Measurements from ENCODE around the gene PLA2G2A. TPM values are rescaled to one million over a fixed set of nuclear protein-coding genes. Genes with fewer than 3 reads are reported as not detected.

The PLA2G2A gene
- total and polyA plus RNA-seq, 8 donors = 0.42 to 53.5 (median 8.9) TPM

DNA sequence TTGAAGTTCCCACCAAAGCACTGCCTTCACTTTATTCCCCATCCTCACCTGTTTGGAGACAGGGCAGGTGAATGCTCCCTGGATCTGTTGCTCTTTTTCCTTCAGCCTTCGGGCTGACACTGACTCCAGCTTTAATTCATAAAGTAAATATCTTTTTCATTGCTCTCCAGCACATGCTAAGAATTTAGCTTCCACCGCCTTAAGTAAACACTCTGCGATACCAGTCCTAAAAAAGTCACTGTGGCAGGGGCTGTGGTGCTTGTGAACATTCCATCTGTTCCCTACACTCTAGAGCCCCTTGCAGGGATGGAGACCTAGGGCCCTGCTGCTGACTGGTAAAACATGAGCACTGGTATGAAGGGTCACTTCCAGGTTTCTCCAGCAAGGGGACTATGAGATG lies 896 bp upstream of the PLA2G2A start:
- FAIRE-seq (no peak), DNase-seq (no peak), ATAC-seq (peak in 1 of 4 donors; percentile 17)
- no peaks in the 10 kb centered on the region for H3K9me3 ChIP-seq
- H3K36me3 ChIP-seq = no peaks in the 10 kb centered on the region
- peaks cover 0 to 3% (median 3%) of the 10 kb centered on the region in 3 donors for H3K4me1 ChIP-seq
- H3K27ac ChIP-seq = no peak overlapping the region
- H3K27me3 ChIP-seq = no peaks in the 10 kb centered on the region
- no peak overlapping the region for H3K4me3 ChIP-seq
- intact Hi-C loops (cut with DNase I) = no loop called here
- 31 to 33% methylated on average over 3 of the region's 3 CpGs for whole genome bisulfite sequencing, 2 donors
- TF ChIP-seq, protein P1, sequence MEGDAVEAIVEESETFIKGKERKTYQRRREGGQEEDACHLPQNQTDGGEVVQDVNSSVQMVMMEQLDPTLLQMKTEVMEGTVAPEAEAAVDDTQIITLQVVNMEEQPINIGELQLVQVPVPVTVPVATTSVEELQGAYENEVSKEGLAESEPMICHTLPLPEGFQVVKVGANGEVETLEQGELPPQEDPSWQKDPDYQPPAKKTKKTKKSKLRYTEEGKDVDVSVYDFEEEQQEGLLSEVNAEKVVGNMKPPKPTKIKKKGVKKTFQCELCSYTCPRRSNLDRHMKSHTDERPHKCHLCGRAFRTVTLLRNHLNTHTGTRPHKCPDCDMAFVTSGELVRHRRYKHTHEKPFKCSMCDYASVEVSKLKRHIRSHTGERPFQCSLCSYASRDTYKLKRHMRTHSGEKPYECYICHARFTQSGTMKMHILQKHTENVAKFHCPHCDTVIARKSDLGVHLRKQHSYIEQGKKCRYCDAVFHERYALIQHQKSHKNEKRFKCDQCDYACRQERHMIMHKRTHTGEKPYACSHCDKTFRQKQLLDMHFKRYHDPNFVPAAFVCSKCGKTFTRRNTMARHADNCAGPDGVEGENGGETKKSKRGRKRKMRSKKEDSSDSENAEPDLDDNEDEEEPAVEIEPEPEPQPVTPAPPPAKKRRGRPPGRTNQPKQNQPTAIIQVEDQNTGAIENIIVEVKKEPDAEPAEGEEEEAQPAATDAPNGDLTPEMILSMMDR (IDR thresholded peaks at IDR 0.05) = no peak

DNA sequence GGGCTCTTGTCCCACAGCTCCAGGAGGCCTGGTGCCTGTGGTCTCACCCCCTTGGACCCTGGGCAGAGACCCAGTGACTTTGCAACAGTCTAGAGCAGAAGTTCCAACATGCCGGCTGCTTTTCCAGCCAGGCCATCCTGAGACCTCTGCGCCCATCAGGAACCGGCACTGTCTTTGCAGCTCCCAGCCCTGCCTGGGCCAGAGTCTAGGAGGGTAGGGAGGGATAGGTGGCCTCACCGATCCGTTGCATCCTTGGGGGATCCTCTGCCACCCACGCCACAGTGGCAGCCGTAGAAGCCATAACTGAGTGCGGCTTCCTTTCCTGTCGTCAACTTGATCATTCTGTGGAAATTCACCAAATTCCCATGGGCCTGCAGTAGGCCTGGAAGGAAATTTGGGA lies 1.3 kb downstream of the PLA2G2A start:
- ATAC-seq (no peak), FAIRE-seq (no peak), DNase-seq (no peak)
- Histone ChIP-seq H3K9me3 (no peaks in the 10 kb centered on the region), H3K4me1 (peaks cover 0 to 7% (median 4%) of the 10 kb centered on the region in 3 donors), H3K4me3 (no peak overlapping the region), H3K27me3 (no peaks in the 10 kb centered on the region), H3K27ac (no peak overlapping the region), H3K36me3 (no peaks in the 10 kb centered on the region)
- intact Hi-C loops (cut with DNase I) = loop anchor here in 1 of 3 donors (10.0 kb wide), 1 partner anchor 167 kb away; no protein-coding TSS in a partner anchor
- 88 to 98% methylated on average over 9 of the region's 9 CpGs for WGBS, 2 donors
- TF ChIP-seq, protein P1 (IDR thresholded peaks at IDR 0.05) = no peak

DNA sequence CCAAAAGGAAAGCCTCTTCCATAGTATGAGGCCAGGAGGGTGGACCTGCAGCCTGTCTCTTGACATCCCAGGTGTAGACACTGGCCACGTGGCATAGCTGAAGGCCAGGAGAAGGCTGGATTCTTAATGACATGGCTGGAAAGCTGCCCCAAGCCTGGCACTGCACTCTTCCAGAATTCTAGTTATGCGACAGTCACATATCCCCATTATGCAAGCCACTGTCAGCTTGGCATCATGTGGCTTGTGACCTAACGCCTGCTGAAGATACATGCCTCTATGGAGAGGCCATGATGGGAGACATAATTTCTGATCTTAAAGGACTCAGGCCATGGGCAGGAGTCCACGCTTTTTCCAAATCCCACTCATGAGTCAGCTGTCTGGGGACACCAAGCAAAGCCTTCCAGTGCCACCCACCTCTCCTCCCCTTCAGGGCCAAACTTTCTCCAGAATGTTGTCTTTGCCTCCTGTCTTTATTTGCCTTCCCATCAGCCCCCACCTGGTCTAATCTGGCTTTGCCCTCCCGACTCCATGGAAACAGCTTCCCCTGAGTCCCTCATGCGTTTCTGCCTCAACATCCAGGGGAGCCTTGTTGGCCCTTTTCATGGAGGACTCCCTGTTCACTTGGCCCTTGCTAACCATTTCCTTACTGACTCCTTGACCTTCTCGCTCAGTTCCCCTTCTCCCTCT lies 3.0 kb downstream of the PLA2G2A start:
- H3K27me3 ChIP-seq = no peaks in the 10 kb centered on the region
- ATAC-seq = no peak
- peaks cover 0 to 7% (median 4%) of the 10 kb centered on the region in 3 donors for H3K4me1 ChIP-seq
- no peaks in the 10 kb centered on the region for H3K9me3 ChIP-seq
- FAIRE-seq = no peak
- H3K4me3 ChIP-seq = no peak overlapping the region
- intact Hi-C loops (cut with DNase I) = loop anchor here in 1 of 3 donors (10.0 kb wide), 1 partner anchor 168 kb away; no protein-coding TSS in a partner anchor
- WGBS, 2 donors = 86 to 87% methylated on average over 7 of the region's 7 CpGs
- TF ChIP-seq, protein P1 (IDR thresholded peaks at IDR 0.05) = no peak
- no peak for DNase-seq
- H3K27ac ChIP-seq = no peak overlapping the region
- H3K36me3 ChIP-seq = no peaks in the 10 kb centered on the region

DNA sequence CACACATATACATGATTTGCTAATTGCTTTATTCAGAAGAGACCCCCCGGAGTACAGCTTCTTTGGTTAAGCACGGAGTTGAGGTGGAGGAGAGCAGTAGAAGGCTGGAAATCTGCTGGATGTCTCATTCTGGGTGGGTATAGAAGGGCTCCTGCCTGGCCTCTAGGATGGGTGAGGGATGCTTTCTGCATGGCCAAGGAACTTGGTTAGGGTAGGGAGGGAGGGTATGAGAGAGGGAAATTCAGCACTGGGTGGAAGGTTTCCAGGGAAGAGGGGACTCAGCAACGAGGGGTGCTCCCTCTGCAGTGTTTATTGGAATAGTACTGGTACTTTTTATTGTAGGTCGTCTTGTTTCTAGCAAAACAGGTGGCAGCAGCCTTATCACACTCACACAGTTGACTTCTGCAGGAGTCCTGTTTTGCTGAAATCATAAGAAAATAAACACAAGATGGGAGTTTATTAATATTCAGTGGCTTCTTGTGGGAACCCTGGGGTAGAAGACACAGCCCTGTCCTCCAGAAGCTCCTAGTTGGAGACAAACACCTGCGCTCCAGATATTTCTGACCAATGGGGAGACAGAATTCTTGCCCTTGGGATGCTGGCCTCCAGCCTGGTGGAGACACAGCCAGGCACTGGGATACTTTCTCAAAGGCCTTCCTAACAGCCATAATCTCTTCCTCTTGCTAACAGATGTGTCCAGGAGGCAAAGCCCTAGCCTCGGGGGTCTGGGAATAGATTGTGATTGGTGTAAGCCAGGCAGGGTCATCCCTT lies 3.8 kb downstream of the PLA2G2A start:
- intact Hi-C loops (cut with DNase I) = loop anchor here in 1 of 3 donors (10.0 kb wide), 1 partner anchor 169 kb away; no protein-coding TSS in a partner anchor

More for the DNA sequence above, 3.8 kb downstream of the PLA2G2A start:
- no peaks in the 10 kb centered on the region for H3K9me3 ChIP-seq
- WGBS, 2 donors = 20 to 26% methylated on average over 6 of the region's 6 CpGs
- no peak overlapping the region for H3K4me3 ChIP-seq
- no peak for FAIRE-seq
- H3K36me3 ChIP-seq = no peaks in the 10 kb centered on the region
- peak in 3 of 4 donors; percentile 2 to 16 (median 8) for ATAC-seq
- DNase-seq = no peak
- H3K4me1 ChIP-seq = peaks cover 0 to 5% (median 4%) of the 10 kb centered on the region in 3 donors
- TF ChIP-seq, protein P1 (IDR thresholded peaks at IDR 0.05) = no peak
- peak overlapping the region in 1 of 4 donors; percentile 42 for H3K27ac ChIP-seq
- no peaks in the 10 kb centered on the region for H3K27me3 ChIP-seq

Data from pancreas (tissue), 10 donors.